NCI-H526 treated with DMSO at 0.1 percent for 48 hours (cell line): Measurements from ENCODE around the gene JAML.

Experiments
- DNase-seq: peaks from one replicate; lab custom pipeline; 2025; lab: John Stamatoyannopoulos, UW

The JAML gene

GRCh38 chr11:118167906-118168305 lies 56.9 kb downstream of the JAML start:
- no peak for DNase-seq

- DNase-seq, result no peak
Observed at GRCh38 chr11:118167253-118167652, 57.6 kb downstream of the JAML start.

GRCh38 chr11:118166641-118167040 lies 58.2 kb downstream of the JAML start:
- no peak for DNase-seq

GRCh38 chr11:118164885-118165284 lies 59.9 kb downstream of the JAML start:
- no peak for DNase-seq

GRCh38 chr11:118163494-118163893 lies 61.3 kb downstream of the JAML start:
- DNase-seq, result no peak

GRCh38 chr11:118162846-118163245 lies 62.0 kb downstream of the JAML start:
- DNase-seq, result no peak

- DNase-seq, result no peak
Observed at GRCh38 chr11:118161786-118162185, 63.0 kb downstream of the JAML start.

- DNase-seq, result no peak
Observed at GRCh38 chr11:118157186-118157895, 67.5 kb downstream of the JAML start.

- peak; percentile 70 for DNase-seq
Observed at GRCh38 chr11:118156531-118157185, 68.2 kb downstream of the JAML start.

GRCh38 chr11:118155776-118156530 lies 68.9 kb downstream of the JAML start:
- DNase-seq, result no peak

- DNase-seq, result no peak
Observed at GRCh38 chr11:118154641-118155040, 70.2 kb downstream of the JAML start.

- no peak for DNase-seq
Observed at GRCh38 chr11:118153976-118154375, 70.8 kb downstream of the JAML start.

- no peak for DNase-seq
Observed at GRCh38 chr11:118153516-118153915, 71.3 kb downstream of the JAML start.

- DNase-seq, result peak; percentile 94
Observed at GRCh38 chr11:118152552-118153471, 72.0 kb downstream of the JAML start, which contains the start of gene SCN4B. Gene SCN4B, minus strand, starts transcription at chr11:118152823. Its CDS starts 150 bp downstream, at chr11:118152673.

GRCh38 chr11:118152020-118152551 lies 72.7 kb downstream of the JAML start:
- peak; percentile 62 for DNase-seq

- no peak for DNase-seq
Observed at GRCh38 chr11:118151431-118151830, 73.4 kb downstream of the JAML start.

- no peak for DNase-seq
Observed at GRCh38 chr11:118149493-118149892, 75.3 kb downstream of the JAML start.

- DNase-seq, result no peak
Observed at GRCh38 chr11:118148856-118149255, 76.0 kb downstream of the JAML start.

- DNase-seq, result no peak
Observed at GRCh38 chr11:118148240-118148639, 76.6 kb downstream of the JAML start.

- DNase-seq, result no peak
Observed at GRCh38 chr11:118147502-118147901, 77.3 kb downstream of the JAML start.

GRCh38 chr11:118146554-118146953 lies 78.3 kb downstream of the JAML start:
- DNase-seq, result no peak
